B cell (primary cell): ENCODE data around the gene TEX13D.

Source experiments
- EZH2 ChIP-seq: IDR thresholded peaks from 2 replicates; pipeline ENCODE4 v1.6.1; 2012; ENCODE audit warnings: borderline replicate concordance, low read depth, mild to moderate bottlenecking, moderate library complexity, low read length; ENCODE audit not compliant: insufficient read depth, poor library complexity, severe bottlenecking
- TF ChIP-seq, protein P1 (sequence below): fragments of 200-600 bp; IDR thresholded peaks from one replicate; pipeline ENCODE4 v1.8.0; 2022; ENCODE audit warnings: antibody characterized with exemption, mild to moderate bottlenecking

DNA sequence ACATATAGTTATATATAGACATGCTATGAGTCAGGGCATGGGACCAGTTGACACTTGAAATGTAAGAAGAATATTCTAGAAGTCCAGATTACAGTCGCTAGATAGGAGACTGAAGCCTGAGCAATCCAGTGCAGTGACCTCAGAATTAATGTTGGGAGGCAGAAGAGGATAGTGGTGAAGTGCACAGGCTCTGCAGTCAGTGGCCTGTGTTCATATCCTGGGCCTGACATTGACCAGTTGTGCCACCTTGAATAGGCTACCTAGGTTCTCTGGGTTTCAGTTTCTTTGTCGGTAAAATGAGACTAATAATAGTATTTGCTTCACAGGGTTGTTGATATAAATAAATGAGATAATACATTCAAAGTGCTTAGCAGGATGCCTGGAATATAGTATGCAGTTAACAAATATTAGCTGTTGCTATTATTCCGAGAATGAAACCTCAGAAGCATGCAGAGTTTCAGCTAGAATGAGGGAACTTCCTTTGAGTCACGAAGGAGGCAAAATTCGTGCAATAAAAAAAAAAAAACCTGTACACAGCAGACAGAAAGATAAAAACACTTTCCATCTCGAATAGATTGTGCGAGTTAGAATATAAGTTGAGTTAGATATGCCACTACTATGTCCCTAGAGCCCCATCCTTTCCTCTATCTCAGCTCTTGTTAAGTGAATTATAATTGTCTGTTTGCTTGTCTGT lies 9.9 kb downstream of the TEX13D start:
- TF ChIP-seq, protein P1, sequence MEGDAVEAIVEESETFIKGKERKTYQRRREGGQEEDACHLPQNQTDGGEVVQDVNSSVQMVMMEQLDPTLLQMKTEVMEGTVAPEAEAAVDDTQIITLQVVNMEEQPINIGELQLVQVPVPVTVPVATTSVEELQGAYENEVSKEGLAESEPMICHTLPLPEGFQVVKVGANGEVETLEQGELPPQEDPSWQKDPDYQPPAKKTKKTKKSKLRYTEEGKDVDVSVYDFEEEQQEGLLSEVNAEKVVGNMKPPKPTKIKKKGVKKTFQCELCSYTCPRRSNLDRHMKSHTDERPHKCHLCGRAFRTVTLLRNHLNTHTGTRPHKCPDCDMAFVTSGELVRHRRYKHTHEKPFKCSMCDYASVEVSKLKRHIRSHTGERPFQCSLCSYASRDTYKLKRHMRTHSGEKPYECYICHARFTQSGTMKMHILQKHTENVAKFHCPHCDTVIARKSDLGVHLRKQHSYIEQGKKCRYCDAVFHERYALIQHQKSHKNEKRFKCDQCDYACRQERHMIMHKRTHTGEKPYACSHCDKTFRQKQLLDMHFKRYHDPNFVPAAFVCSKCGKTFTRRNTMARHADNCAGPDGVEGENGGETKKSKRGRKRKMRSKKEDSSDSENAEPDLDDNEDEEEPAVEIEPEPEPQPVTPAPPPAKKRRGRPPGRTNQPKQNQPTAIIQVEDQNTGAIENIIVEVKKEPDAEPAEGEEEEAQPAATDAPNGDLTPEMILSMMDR = no peak
- TF ChIP-seq EZH2 = no peak
